Nephron (organoid): ENCODE results near the gene RBP3.
"Not testable (repeated sequence)": the region's sequence is repeated elsewhere in the genome, so short reads cannot be mapped to it uniquely, and the experiment has no call there.

Experiments
- H3K27ac Mint-ChIP-seq, 3 experiments: 2 replicates each; pipeline ENCODE4 v1.8.0; 2020; ENCODE audit warnings: mixed read lengths in 3 of 3, mild to moderate bottlenecking in 2 of 3, moderate library complexity in 1 of 3
- H3K27me3 Mint-ChIP-seq: 2 replicates; pipeline ENCODE4 v1.8.0; 2021; ENCODE audit warnings: low read depth, mild to moderate bottlenecking, moderate library complexity, mixed read lengths
- H3K36me3 Mint-ChIP-seq: 2 replicates; pipeline ENCODE4 v1.8.0; 2020; ENCODE audit warnings: low read depth, mixed read lengths
- H3K4me1 Mint-ChIP-seq: 2 replicates; pipeline ENCODE4 v1.8.0; 2020; ENCODE audit warnings: mixed read lengths
- H3K4me3 Mint-ChIP-seq, 3 experiments: 2 replicates each; pipeline ENCODE4 v1.8.0; 2020; ENCODE audit warnings: mild to moderate bottlenecking in 3 of 3, mixed read lengths in 3 of 3, moderate library complexity in 2 of 3
- H3K9me3 Mint-ChIP-seq: 2 replicates; pipeline ENCODE4 v1.8.0; 2020; ENCODE audit warnings: mixed read lengths
- TF ChIP-seq, protein P1 (sequence below), 3 experiments: fragments of 200-600 bp; sonication (generic); IDR thresholded peaks; one replicate each; pipeline ENCODE4 v1.5.0; 2021; ENCODE audit warnings: antibody characterized with exemption in 3 of 3; ENCODE audit not compliant: unreplicated experiment in 3 of 3

Gene RBP3

DNA sequence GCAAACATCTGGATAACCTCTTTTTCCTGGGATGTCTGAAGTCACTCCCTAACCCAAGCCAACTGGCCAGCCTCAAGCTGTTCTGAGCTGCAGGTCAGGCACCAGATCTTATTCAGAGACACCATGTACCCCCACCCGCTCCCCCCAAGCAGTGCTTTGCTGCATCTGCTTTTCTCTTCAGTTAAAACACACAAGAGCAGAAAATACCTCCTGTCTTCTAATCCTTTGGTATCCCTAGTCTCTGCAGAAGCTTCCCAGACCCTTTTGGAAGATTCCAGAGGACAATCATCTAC lies 32.9 kb downstream of the RBP3 start:
- Mint-ChIP-seq H3K27me3 (peaks cover 58% of the 10 kb centered on the region), H3K4me3 (peak overlapping the region in 1 of 3 experiments; percentile 18), H3K27ac (peak overlapping the region in 1 of 3 experiments; percentile 68), H3K4me1 (peaks cover 44% of the 10 kb centered on the region), H3K36me3 (no peaks in the 10 kb centered on the region), H3K9me3 (peaks cover 6% of the 10 kb centered on the region)
- TF ChIP-seq, protein P1, sequence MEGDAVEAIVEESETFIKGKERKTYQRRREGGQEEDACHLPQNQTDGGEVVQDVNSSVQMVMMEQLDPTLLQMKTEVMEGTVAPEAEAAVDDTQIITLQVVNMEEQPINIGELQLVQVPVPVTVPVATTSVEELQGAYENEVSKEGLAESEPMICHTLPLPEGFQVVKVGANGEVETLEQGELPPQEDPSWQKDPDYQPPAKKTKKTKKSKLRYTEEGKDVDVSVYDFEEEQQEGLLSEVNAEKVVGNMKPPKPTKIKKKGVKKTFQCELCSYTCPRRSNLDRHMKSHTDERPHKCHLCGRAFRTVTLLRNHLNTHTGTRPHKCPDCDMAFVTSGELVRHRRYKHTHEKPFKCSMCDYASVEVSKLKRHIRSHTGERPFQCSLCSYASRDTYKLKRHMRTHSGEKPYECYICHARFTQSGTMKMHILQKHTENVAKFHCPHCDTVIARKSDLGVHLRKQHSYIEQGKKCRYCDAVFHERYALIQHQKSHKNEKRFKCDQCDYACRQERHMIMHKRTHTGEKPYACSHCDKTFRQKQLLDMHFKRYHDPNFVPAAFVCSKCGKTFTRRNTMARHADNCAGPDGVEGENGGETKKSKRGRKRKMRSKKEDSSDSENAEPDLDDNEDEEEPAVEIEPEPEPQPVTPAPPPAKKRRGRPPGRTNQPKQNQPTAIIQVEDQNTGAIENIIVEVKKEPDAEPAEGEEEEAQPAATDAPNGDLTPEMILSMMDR (IDR thresholded peaks at IDR 0.05; ENCODE audit: unreplicated experiment in 3 of 3), result no peak

DNA sequence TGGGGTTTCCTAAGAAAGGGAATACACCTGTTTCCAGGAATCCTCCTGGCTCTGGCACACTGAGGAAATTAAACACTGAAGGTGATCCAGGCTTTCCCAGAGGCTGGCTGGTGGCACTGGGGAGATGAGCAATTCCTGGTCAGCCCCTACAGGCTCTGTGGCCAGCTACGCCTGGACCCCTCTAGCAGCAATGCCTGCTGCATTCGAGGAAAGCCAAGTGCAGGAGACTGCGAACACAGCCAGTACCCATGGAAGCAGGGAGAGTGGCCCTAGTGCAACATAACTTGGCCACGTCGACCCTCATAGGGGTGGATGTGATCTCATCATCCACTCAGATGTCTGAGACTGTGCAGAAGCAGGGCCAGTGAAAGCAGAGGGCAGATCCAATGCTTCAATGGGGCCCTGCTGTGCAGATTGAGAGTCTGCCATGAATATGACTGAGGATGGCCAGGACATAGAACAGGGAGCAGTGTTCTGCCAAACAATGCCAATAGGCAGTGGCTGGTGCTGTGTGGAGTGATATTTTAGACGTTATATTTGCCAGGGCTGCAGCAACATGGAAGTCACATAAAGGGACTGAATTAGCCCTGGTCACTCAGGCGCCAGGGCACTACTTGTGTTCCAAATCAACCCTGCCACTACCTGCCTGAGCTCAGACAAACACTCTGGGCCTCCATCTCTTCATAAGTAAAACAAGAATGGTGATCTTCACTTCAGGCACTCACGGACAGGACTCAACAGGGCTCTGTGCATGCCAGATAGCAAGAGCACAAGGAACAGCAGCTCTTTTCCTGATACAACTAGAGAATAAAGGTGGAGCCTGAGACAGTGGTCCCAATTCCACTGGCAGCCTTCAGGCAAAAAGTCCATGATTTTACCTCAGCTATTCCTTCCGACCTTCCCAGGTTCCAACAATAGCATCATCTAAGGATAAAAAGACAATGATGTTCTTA lies 33.5 kb downstream of the RBP3 start:
- Mint-ChIP-seq H3K9me3 (peaks cover 6% of the 10 kb centered on the region), H3K27ac (no peak overlapping the region), H3K36me3 (no peaks in the 10 kb centered on the region), H3K27me3 (peaks cover 56% of the 10 kb centered on the region), H3K4me1 (peaks cover 41% of the 10 kb centered on the region), H3K4me3 (peak overlapping the region; percentile 35 to 55 (median 54))
- TF ChIP-seq, protein P1 (IDR thresholded peaks at IDR 0.05; ENCODE audit: unreplicated experiment in 3 of 3), result no peak

DNA sequence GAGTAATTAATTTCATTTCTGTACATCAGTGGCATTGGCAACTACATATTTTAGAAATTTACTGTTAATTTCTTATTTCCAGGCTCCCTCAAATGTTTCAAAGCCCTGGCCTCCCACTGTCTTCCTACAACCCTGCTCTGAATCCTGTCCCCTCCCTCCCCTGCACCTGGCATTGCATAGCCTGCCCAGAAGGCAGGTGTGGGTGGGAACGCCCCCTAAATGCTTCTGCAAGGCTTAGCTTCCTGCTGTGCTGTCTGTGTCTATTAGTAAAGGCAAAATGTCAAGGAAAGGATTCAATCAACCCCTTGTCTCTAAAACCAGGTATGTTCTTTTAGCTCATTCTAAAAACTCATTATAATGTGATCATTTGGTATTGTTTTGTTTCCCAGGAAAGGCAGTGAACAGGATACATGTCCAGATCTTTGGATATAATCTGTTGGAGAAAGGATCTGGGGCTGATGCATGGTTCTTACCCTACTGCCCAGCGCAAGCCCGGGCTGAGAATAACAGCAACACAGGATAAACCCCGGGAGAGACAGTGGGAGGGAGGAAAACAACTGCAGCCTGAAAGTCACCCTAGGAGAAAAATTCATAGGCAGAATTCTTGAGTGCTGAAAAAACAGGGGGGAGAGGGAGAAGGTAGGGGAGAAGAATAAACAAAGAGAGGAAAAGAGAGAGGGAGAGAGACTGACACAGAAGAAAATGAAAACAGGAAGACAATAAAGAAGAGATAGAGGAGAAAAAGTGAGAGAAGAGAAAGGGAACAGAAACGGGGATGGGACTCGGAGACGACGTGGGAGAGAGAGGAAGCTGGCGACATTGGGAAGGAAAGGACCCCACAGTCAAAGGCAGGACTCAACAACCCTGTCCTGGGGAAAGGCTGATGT lies 35.3 kb downstream of the RBP3 start:
- Mint-ChIP-seq H3K4me1 (peaks cover 32% of the 10 kb centered on the region), H3K27me3 (peaks cover 48% of the 10 kb centered on the region), H3K9me3 (peaks cover 3% of the 10 kb centered on the region), H3K27ac (peak overlapping the region; percentile 8 to 76 (median 19)), H3K36me3 (no peaks in the 10 kb centered on the region), H3K4me3 (peak overlapping the region; percentile 89 to 94 (median 93))
- TF ChIP-seq, protein P1 (IDR thresholded peaks at IDR 0.05; ENCODE audit: unreplicated experiment in 3 of 3), result no peak

DNA sequence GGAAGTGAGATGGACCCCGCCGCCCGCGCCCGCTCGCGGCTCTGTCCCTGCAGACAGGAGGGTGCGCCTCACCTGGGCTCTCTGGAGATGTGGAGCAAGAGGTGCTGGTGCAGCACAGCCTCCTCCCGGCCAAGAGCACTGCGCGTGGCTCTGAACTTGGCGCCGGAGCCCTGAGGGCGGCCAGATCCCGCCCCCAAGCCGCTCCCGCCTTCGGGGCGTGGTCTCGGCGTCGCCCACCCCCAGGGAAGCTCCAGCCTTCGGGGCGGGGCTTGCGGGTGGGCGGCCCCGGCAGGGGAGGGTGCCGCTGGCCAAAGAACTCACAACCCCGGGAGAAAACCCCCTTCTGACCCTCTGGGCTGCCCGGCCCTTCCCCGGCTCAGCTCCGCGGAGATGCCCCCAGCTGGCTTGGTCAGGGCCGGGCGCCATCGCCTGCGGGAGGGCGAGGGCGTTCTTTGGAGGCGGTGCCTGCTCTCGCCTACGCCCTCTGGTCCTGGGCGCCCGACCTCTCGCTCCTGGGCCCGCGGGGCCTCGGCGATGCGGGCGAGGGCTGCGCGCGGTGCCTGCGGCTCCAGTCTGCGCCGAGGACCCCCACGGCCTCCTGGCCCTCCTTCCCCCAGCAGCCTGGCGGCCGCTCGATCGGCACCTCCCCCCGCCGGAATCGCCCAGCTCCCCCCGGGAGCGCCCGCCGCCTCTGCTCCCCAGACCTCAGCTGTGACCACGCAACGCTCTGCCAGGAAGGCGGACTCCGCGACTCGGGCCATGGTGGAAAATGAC lies 36.2 kb downstream of the RBP3 start, which contains the start of gene ZNF488:
Gene ZNF488 (minus strand): TSS at position 146 of the 774 bp plus-strand sequence. CDS start 15,464 bp downstream, outside the sequence.
- Mint-ChIP-seq H3K4me3 (peak within 1 kb of the TSS; percentile 95 to 99 (median 96)), H3K9me3 (peaks cover 3% of the 10 kb centered on the region), H3K27ac (peak within 1 kb of the TSS; percentile 63 to 89 (median 76)), H3K36me3 (no peaks in the 10 kb centered on the region), H3K4me1 (peaks cover 24% of the 10 kb centered on the region), H3K27me3 (peaks cover 43% of the 10 kb centered on the region)
- TF ChIP-seq, protein P1 (IDR thresholded peaks at IDR 0.05; ENCODE audit: unreplicated experiment in 3 of 3), result no peak

DNA sequence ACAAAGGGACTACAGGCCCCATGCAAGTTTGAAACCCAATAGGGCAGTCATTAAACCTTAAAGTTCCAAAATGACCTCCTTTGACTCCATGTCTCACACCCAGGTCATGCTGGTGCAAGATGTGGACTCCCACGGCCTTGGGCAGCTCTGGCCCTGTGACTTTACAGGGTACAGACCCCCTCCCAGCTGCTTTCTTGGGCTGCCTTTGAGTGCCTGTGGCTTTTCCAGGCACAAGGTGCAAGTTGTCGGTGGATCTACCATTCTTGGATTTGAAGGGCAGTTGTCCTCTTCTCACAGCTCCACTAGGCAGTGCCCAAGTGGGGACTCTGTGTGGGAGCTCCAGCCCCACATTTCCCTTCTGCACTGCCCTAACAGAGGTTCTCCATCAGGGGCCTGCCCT lies 37.9 kb downstream of the RBP3 start:
- H3K9me3 Mint-ChIP-seq, H3K27ac Mint-ChIP-seq, H3K36me3 Mint-ChIP-seq: not testable (repeated sequence)
- H3K4me1 Mint-ChIP-seq, result peaks cover 14% of the 10 kb centered on the region
- peak overlapping the region; percentile 56 to 79 (median 74) for H3K4me3 Mint-ChIP-seq
- peaks cover 26% of the 10 kb centered on the region for H3K27me3 Mint-ChIP-seq
